K562 (cell line): Measurements from ENCODE around the gene LITAF. TPM values are rescaled to one million over a fixed set of nuclear protein-coding genes. Genes with fewer than 3 reads are reported as not detected.

ENCODE experiments used
- DEAF1 ChIP-seq: fragments of 450-650 bp; formaldehyde crosslinking; IDR thresholded peaks from 2 replicates; pipeline ENCODE4 v1.4.0; 2020; ENCODE audit warnings: mild to moderate bottlenecking, moderate library complexity
- ETV6 ChIP-seq, 3 experiments: fragments of 150-350 bp in 1 of 3; sonication (generic) in 1 of 3; formaldehyde crosslinking in 1 of 3; IDR thresholded peaks; 2 replicates each; pipeline versions ENCODE4 v1.6.1 to v1.8.0; 2014 to 2022; ENCODE audit warnings: borderline replicate concordance in 2 of 3, low read depth in 2 of 3, antibody characterized with exemption in 1 of 3, low read length in 1 of 3, mild to moderate bottlenecking in 1 of 3, missing genetic modification reagents in 1 of 3
- EZH2 ChIP-seq: IDR thresholded peaks from 2 replicates; pipeline ENCODE4 v1.6.1; 2012; ENCODE audit warnings: low read depth, mild to moderate bottlenecking, inconsistent platforms, low read length, borderline replicate concordance
- FOXA3 ChIP-seq, 2 experiments: fragments of 450-650 bp in 1 of 2; sonication (generic) in 1 of 2; formaldehyde crosslinking; IDR thresholded peaks in 1 of 2; conservative IDR thresholded peaks in 1 of 2; 2 replicates each; pipeline versions ENCODE4 v1.4.0 to v1.8.0; 2020 to 2022; ENCODE audit warnings: mild to moderate bottlenecking in 2 of 2, missing genetic modification reagents in 1 of 2
- GABPA ChIP-seq: fragments of 200-800 bp; sonication (Bioruptor generic); conservative IDR thresholded peaks from 2 replicates; pipeline ENCODE4 v1.6.1; 2016; ENCODE audit warnings: low read depth, missing genetic modification characterization, missing compliant biosample characterization
- GATAD2B ChIP-seq: fragments of 450-650 bp; IDR thresholded peaks from 2 replicates; pipeline ENCODE4 v1.6.1; 2017; ENCODE audit warnings: mild to moderate bottlenecking, borderline replicate concordance
- GMEB1 ChIP-seq: fragments of 250-450 bp; sonication (Bioruptor Pico); IDR thresholded peaks from 2 replicates; pipeline ENCODE4 v1.4.0; 2020; ENCODE audit warnings: mild to moderate bottlenecking
- GTF3C2 ChIP-seq: IDR thresholded peaks from 3 replicates; pipeline ENCODE4 v1.6.1; 2011; ENCODE audit warnings: borderline replicate concordance, mild to moderate bottlenecking, moderate library complexity; ENCODE audit not compliant: insufficient read length; ENCODE audit errors: extremely low read depth
- JUNB ChIP-seq: fragments of 450-650 bp; formaldehyde crosslinking; conservative IDR thresholded peaks from 2 replicates; pipeline ENCODE4 v1.4.0; 2020; ENCODE audit warnings: mild to moderate bottlenecking
- RERE ChIP-seq: sonication (generic); formaldehyde crosslinking; IDR thresholded peaks from 2 replicates; pipeline ENCODE4 v1.8.0; 2023; ENCODE audit warnings: missing genetic modification reagents, mild to moderate bottlenecking, borderline replicate concordance
- RFX5 ChIP-seq: IDR thresholded peaks from 2 replicates; pipeline ENCODE4 v1.6.1; 2011; ENCODE audit warnings: low read depth, mild to moderate bottlenecking, improper control_type of control experiment, low read length
- ZNF324 ChIP-seq: fragments of 250-450 bp; sonication (Bioruptor Pico); IDR thresholded peaks from 2 replicates; pipeline ENCODE4 v1.4.0; 2020; ENCODE audit warnings: mild to moderate bottlenecking
- polyA plus RNA-seq, 8 experiments: library from polyadenylated mRNA; depleted of rRNA in 4 of 8; stranded (reverse) in 5 of 8; unstranded in 3 of 8; fragments of >200 nt; fragmentation: Nextera tagmentation in 2 of 8; fragmentation: Illumina TruSeq in 1 of 8; extraction: Ambion mirVana in 2 of 8; extraction: Trizol in 1 of 8; gene quantifications; 2 replicates each; pipeline versions ENCODE4 v1.2.1 to v1.2.3, GENCODE V29; 2011 to 2014; ENCODE audit warnings: inconsistent platforms in 1 of 8, missing spikeins in 1 of 8
- total RNA-seq, 7 experiments: library from RNA; depleted of rRNA in 6 of 7; stranded (reverse); fragments of >200 nt in 6 of 7; fragmentation: Illumina TruSeq in 2 of 7; extraction: Trizol in 2 of 7; gene quantifications; 2 replicates each; pipeline versions ENCODE4 v1.2.1 to v1.2.3, GENCODE V29; 2011 to 2021; ENCODE audit warnings: low replicate concordance in 1 of 7

LITAF gene
- total and polyA plus RNA-seq, 9 of the 15 experiments (the other 6 are each of a cell fraction or from before 2014, with no cell fraction given): 4.1 to 17.8 (median 11.9) TPM

GRCh38 chr16:11613381-11614303 lies 26.9 kb upstream of the LITAF start (continued):
- peak; percentile 61 for TF ChIP-seq GTF3C2
- TF ChIP-seq RERE (CRISPR knock-in tag): no peak
- no peak for TF ChIP-seq ZNF324
- TF ChIP-seq ETV6 (IDR thresholded peaks at IDR 0.05; ENCODE audit: borderline replicate concordance in 1 of 2, low read depth in 2 of 2, low read length in 1 of 2): peak; percentile 15 to 69; a peak in 2 of 4 replicates
- TF ChIP-seq ETV6 (CRISPR knock-in tag; IDR thresholded peaks at IDR 0.05; ENCODE audit: borderline replicate concordance): no peak
- TF ChIP-seq RFX5: no peak
- no peak for TF ChIP-seq EZH2
- no peak for TF ChIP-seq DEAF1 (CRISPR knock-in tag)
- TF ChIP-seq JUNB (CRISPR knock-in tag): peak; percentile 84
- TF ChIP-seq GMEB1 (CRISPR knock-in tag): no peak
- TF ChIP-seq FOXA3 (CRISPR knock-in tag; conservative IDR thresholded peaks at IDR 0.05 in 1 of 2, IDR thresholded peaks at IDR 0.05 in 1 of 2): peak in 1 of 2 experiments; percentile 72; a peak in 2 of 4 replicates
- peak; percentile 68 for TF ChIP-seq GABPA
- no peak; the same call in 1 of the 2 replicates for TF ChIP-seq GATAD2B
